Measurements from ENCODE around the gene TEKT3. TPM values are rescaled to one million over a fixed set of nuclear protein-coding genes. Genes with fewer than 3 reads are reported as not detected.

TEKT3 gene
- total and polyA plus RNA-seq, 4 donors, result 0.08 to 0.33 TPM; not detected in 2

DNA sequence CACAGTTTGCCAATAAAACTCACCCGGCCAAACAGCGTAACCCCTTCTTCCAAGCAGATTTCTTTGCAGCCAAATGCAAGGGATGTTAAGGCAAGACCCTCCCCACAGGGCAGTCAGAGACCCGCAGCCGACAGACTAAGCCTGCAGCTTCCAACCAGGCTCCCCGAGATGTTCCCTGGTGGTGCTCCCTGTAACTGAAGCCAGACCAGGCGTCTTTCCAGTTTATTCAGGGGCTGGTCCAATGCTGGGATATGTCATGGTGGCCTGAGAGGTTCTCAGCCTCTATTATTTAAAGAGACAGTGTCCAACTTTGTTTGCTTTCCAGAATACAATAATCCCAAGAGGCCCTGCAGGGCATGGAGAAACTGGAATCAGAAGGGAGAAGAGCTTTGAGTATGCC lies 76.3 kb downstream of the TEKT3 start, which contains the start of gene PMP22:
Gene PMP22 (minus strand): TSS at position 196 of the 400 bp plus-strand sequence. CDS start 4,599 bp downstream, outside the sequence.
- peaks cover 0 to 25% (median 9%) of the 10 kb centered on the region in 4 donors for H3K4me1 ChIP-seq (ENCODE audit: control insufficient read depth in 4 of 4, insufficient read depth in 4 of 4, low read length in 3 of 4)
- H3K36me3 ChIP-seq (ENCODE audit: control insufficient read depth in 4 of 4, insufficient read depth in 3 of 4, low read depth in 1 of 4, low read length in 3 of 4), result no peaks in the 10 kb centered on the region
- DNase-seq (ENCODE audit: low spot score), result no peak
- no peak within 1 kb of the TSS for H3K4me3 ChIP-seq (ENCODE audit: low read depth in 1 of 3, low read length in 3 of 3)
- TF ChIP-seq, protein P1, sequence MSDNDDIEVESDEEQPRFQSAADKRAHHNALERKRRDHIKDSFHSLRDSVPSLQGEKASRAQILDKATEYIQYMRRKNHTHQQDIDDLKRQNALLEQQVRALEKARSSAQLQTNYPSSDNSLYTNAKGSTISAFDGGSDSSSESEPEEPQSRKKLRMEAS (IDR thresholded peaks at IDR 0.05), result no peak
- no peak for TF ChIP-seq FOXA1 (IDR thresholded peaks at IDR 0.05)
- TF ChIP-seq HNF4A (conservative IDR thresholded peaks at IDR 0.05), result no peak
- TF ChIP-seq, protein P2, sequence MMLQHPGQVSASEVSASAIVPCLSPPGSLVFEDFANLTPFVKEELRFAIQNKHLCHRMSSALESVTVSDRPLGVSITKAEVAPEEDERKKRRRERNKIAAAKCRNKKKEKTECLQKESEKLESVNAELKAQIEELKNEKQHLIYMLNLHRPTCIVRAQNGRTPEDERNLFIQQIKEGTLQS (IDR thresholded peaks at IDR 0.05), result no peak
- no peak for TF ChIP-seq EGR1 (IDR thresholded peaks at IDR 0.05; ENCODE audit: low read depth in 2 of 2)
- no peak for TF ChIP-seq ZBTB33 (IDR thresholded peaks at IDR 0.05)
- no peak for TF ChIP-seq TAF1 (conservative IDR thresholded peaks at IDR 0.05)
- TF ChIP-seq REST (IDR thresholded peaks at IDR 0.05), result no peak
- TF ChIP-seq GABPA (IDR thresholded peaks at IDR 0.05 in 1 of 2, conservative IDR thresholded peaks at IDR 0.05 in 1 of 2), result no peak
- TF ChIP-seq NR2F2 (IDR thresholded peaks at IDR 0.05), result no peak
- no peak for TF ChIP-seq CTCF (IDR thresholded peaks at IDR 0.05; ENCODE audit: low read depth, low read length, missing input control)
- no peak for TF ChIP-seq RXRA (IDR thresholded peaks at IDR 0.05)
- no peak for TF ChIP-seq YY1 (IDR thresholded peaks at IDR 0.05)
- WGBS, result 74% methylated on average over 6 of the region's 6 CpGs
- H3K27me3 ChIP-seq (ENCODE audit: control insufficient read depth in 4 of 4, insufficient read depth in 4 of 4, low read length in 3 of 4), result peaks cover 0 to 10% (median 4%) of the 10 kb centered on the region in 4 donors
- H3K27ac ChIP-seq (ENCODE audit: low read depth in 1 of 2, low read length in 2 of 2), result no peak within 1 kb of the TSS
- no peaks in the 10 kb centered on the region for H3K9me3 ChIP-seq (ENCODE audit: control insufficient read depth in 4 of 4, low read length in 3 of 4)
- no peak within 1 kb of the TSS for H3K9ac ChIP-seq (ENCODE audit: low read depth in 1 of 2, low read length in 2 of 2)

GRCh38 chr17:15264542-15264941 lies 76.9 kb downstream of the TEKT3 start:
- Histone ChIP-seq H3K36me3 (ENCODE audit: control insufficient read depth in 4 of 4, insufficient read depth in 3 of 4, low read depth in 1 of 4, low read length in 3 of 4) (no peaks in the 10 kb centered on the region), H3K27ac (ENCODE audit: low read depth in 1 of 2, low read length in 2 of 2) (no peak overlapping the region), H3K4me3 (ENCODE audit: low read depth in 1 of 3, low read length in 3 of 3) (no peak overlapping the region), H3K9me3 (ENCODE audit: control insufficient read depth in 4 of 4, low read length in 3 of 4) (no peaks in the 10 kb centered on the region), H3K4me1 (ENCODE audit: control insufficient read depth in 4 of 4, insufficient read depth in 4 of 4, low read length in 3 of 4) (peaks cover 0 to 26% (median 11%) of the 10 kb centered on the region in 4 donors), H3K27me3 (ENCODE audit: control insufficient read depth in 4 of 4, insufficient read depth in 4 of 4, low read length in 3 of 4) (peaks cover 0 to 8% (median 4%) of the 10 kb centered on the region in 4 donors), H3K9ac (ENCODE audit: low read depth in 1 of 2, low read length in 2 of 2) (no peak overlapping the region)
- no peak for TF ChIP-seq FOXA2 (IDR thresholded peaks at IDR 0.05)
- TF ChIP-seq, protein P1 (IDR thresholded peaks at IDR 0.05), result no peak
- TF ChIP-seq HNF4G (IDR thresholded peaks at IDR 0.05), result no peak
- TF ChIP-seq TAF1 (conservative IDR thresholded peaks at IDR 0.05), result no peak
- WGBS, result 41% methylated on average over 2 of the region's 2 CpGs
- no peak for DNase-seq (ENCODE audit: low spot score)
